Urinary bladder (tissue), 4 donors: ENCODE results near the gene CABLES1. TPM values are rescaled to one million over a fixed set of nuclear protein-coding genes. Genes with fewer than 3 reads are reported as not detected.
"Not testable (repeated sequence)": the region's sequence is repeated elsewhere in the genome, so short reads cannot be mapped to it uniquely, and the experiment has no call there.

Experiments used
- DNase-seq: peaks from one replicate; pipeline ENCODE4 v3.0.0-alpha.2; 2015; ENCODE audit errors: extremely low spot score
- H3K27ac ChIP-seq: one replicate; pipeline ENCODE4 v1.5.1; 2013; ENCODE audit warnings: low read depth, mild to moderate bottlenecking, moderate library complexity
- H3K36me3 ChIP-seq: one replicate; pipeline ENCODE4 v1.6.1; 2013; ENCODE audit warnings: mild to moderate bottlenecking, moderate library complexity; ENCODE audit not compliant: insufficient read depth
- H3K4me1 ChIP-seq: one replicate; pipeline ENCODE4 v1.6.1; 2013; ENCODE audit warnings: mild to moderate bottlenecking, moderate library complexity; ENCODE audit not compliant: insufficient read depth
- H3K4me3 ChIP-seq: one replicate; pipeline ENCODE4 v1.5.1; 2013; ENCODE audit warnings: low read depth, low read length
- WGBS: extraction: QIAGEN DNeasy Blood & Tissue Kit; methylation state at CpG from one replicate; pipeline ENCODE4 v1.1.7; 2013; 5-methylcytosine and 5-hydroxymethylcytosine counted together
- polyA plus RNA-seq: library from polyadenylated mRNA; stranded (reverse); fragments of 200-250 nt; gene quantifications from one replicate; pipeline ENCODE4 v1.2.3, GENCODE V29; 2013
- total RNA-seq: library from RNA; depleted of rRNA; stranded (reverse); fragments of >200 nt; gene quantifications from one replicate; pipeline ENCODE4 v1.2.3, GENCODE V29; 2014
- donor health status: healthy with polysubstance abuse.
- donor health status: healthy.

The CABLES1 gene
- total and polyA plus RNA-seq, 2 donors = 4.5 to 14.6 TPM

GRCh38 chr18:23238651-23239349, 103.5 kb downstream of the CABLES1 start:
- Histone ChIP-seq H3K4me3 (no peak overlapping the region), H3K4me1 (no peaks in the 10 kb centered on the region), H3K36me3 (no peaks in the 10 kb centered on the region), H3K27ac (no peak overlapping the region)
- WGBS = 73% methylated on average over 12 of the region's 12 CpGs
- no peak for DNase-seq

GRCh38 chr18:23239350-23239692, 104.0 kb downstream of the CABLES1 start:
- H3K4me3 ChIP-seq = no peak overlapping the region
- DNase-seq = no peak
- no peak overlapping the region for H3K27ac ChIP-seq
- 85% methylated on average over 7 of the region's 7 CpGs for WGBS
- H3K36me3 ChIP-seq = no peaks in the 10 kb centered on the region
- no peaks in the 10 kb centered on the region for H3K4me1 ChIP-seq

- WGBS = 95% methylated on average over 10 of the region's 10 CpGs
- DNase-seq = no peak
- Histone ChIP-seq H3K4me3 (no peak overlapping the region), H3K27ac (no peak overlapping the region), H3K36me3 (no peaks in the 10 kb centered on the region), H3K4me1 (no peaks in the 10 kb centered on the region)
Measured at GRCh38 chr18:23239885-23240608, 104.8 kb downstream of the CABLES1 start.

GRCh38 chr18:23240609-23240930, 105.3 kb downstream of the CABLES1 start:
- no peak for DNase-seq
- H3K27ac ChIP-seq = no peak overlapping the region
- H3K4me1 ChIP-seq = no peaks in the 10 kb centered on the region
- WGBS = 87% methylated on average over 4 of the region's 4 CpGs
- no peaks in the 10 kb centered on the region for H3K36me3 ChIP-seq
- no peak overlapping the region for H3K4me3 ChIP-seq

- not testable (repeated sequence) for H3K27ac ChIP-seq, H3K36me3 ChIP-seq, H3K4me3 ChIP-seq, H3K4me1 ChIP-seq, DNase-seq
- 85% methylated on average over 11 of the region's 11 CpGs for WGBS
Measured at GRCh38 chr18:23241833-23242496, 106.7 kb downstream of the CABLES1 start.

DNA sequence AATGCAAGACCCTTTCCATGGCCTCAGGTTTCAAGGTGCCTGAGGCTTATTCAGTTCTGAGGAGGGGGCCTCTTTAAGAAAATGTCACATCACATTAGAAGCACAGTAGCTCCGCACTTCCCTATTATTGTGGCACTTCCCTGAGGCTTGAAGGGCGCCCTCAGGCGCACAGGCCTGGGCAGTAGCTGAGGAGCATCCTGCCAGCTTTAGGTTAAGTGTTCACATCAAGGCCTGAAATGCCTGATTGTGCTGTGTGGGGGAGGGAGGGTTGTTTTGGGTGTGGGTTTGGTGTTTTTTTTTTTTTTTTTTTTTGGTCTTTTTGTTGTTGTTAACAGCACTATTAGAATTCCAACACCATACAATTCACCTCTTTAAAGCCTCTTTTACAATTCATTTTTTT, 107.9 kb downstream of the CABLES1 start:
- no peak for DNase-seq
- no peaks in the 10 kb centered on the region for H3K4me1 ChIP-seq
- H3K36me3 ChIP-seq = no peaks in the 10 kb centered on the region
- no peak overlapping the region for H3K27ac ChIP-seq
- no peak overlapping the region for H3K4me3 ChIP-seq
- 86% methylated on average over 3 of the region's 3 CpGs for WGBS

DNA sequence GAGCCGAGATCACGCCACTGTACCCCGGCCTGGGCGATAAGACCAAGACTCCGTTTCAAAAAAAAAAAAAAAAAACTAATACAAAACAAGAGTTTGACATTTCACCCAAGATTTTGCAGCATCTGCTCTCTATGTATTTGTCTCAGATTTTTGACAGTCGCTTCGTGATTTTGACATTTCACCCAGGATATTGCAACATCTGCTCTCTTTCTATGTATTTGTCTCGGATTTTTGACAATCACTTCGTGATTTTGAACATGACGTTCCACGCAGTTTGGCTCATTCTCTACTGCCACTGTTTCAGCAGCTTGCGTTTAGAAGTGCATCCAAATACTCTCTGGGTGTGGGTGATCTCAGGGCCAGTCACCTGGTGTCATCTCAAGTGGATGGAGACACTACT, 108.5 kb downstream of the CABLES1 start:
- Histone ChIP-seq H3K27ac (no peak overlapping the region), H3K36me3 (no peaks in the 10 kb centered on the region), H3K4me3 (no peak overlapping the region), H3K4me1 (no peaks in the 10 kb centered on the region)
- no peak for DNase-seq
- 95% methylated on average over 12 of the region's 12 CpGs for WGBS

- H3K4me3 ChIP-seq = no peak overlapping the region
- no peak overlapping the region for H3K27ac ChIP-seq
- no peaks in the 10 kb centered on the region for H3K4me1 ChIP-seq
- WGBS = 83% methylated on average over 12 of the region's 12 CpGs
- no peaks in the 10 kb centered on the region for H3K36me3 ChIP-seq
- no peak for DNase-seq
Measured at GRCh38 chr18:23244401-23244800, 109.1 kb downstream of the CABLES1 start.

DNA sequence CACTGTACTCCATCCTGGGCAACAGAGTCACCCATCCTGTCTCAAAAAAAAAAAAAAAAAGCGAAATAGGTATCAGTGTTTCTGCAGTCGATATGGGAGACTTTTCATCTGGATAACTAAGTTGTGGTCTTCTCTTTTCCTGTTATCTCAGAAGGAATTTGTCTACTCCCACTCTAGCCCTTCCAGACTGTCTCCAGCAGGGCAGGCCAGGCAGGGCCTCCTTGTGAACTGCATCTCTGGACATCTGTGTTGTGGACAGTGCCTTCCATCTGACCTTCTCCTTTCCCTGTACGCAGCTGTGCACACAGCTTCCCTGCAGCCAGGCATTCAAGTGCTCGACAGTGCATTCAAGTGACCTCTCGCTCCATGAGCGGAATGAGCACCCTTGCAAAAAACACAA, 110.2 kb downstream of the CABLES1 start:
- DNase-seq = no peak
- Histone ChIP-seq H3K4me3 (no peak overlapping the region), H3K36me3 (no peaks in the 10 kb centered on the region), H3K27ac (no peak overlapping the region), H3K4me1 (no peaks in the 10 kb centered on the region)
- 95% methylated on average over 6 of the region's 6 CpGs for WGBS

GRCh38 chr18:23247331-23247730, 112.0 kb downstream of the CABLES1 start:
- WGBS = 97% methylated on average over 10 of the region's 10 CpGs
- no peak overlapping the region for H3K27ac ChIP-seq
- no peaks in the 10 kb centered on the region for H3K4me1 ChIP-seq
- no peaks in the 10 kb centered on the region for H3K36me3 ChIP-seq
- DNase-seq = no peak
- H3K4me3 ChIP-seq = no peak overlapping the region

- Histone ChIP-seq H3K4me1 (no peaks in the 10 kb centered on the region), H3K36me3 (no peaks in the 10 kb centered on the region), H3K4me3 (no peak overlapping the region), H3K27ac (no peak overlapping the region)
- WGBS = 96% methylated on average over 14 of the region's 14 CpGs
- no peak for DNase-seq
Measured at GRCh38 chr18:23247896-23248295, 112.6 kb downstream of the CABLES1 start.

GRCh38 chr18:23248826-23249225, 113.5 kb downstream of the CABLES1 start:
- Histone ChIP-seq H3K36me3 (no peaks in the 10 kb centered on the region), H3K4me1 (no peaks in the 10 kb centered on the region), H3K27ac (no peak overlapping the region), H3K4me3 (no peak overlapping the region)
- DNase-seq = no peak
- over 99% methylated on average over 2 of the region's 2 CpGs for WGBS

DNA sequence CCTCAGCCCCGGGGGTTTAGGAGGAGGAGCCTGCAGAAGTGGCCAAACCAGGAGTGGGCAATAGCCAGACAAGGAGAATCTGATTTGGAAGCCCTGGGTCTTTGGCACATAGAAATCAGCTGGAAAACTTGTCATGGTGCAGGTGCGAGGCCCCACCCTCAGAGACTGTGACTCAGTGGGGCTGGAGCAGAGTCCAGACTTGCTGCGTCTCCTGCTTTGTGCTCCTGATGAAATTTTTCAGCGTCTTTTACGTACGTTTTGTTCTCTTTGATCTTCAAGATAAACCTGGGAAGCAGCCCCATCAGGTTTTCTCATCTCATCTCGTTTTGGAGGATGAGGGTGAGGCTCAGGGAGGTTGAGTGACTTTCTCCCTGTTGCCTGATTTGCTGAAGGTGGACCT, 114.1 kb downstream of the CABLES1 start:
- H3K36me3 ChIP-seq = no peaks in the 10 kb centered on the region
- 89% methylated on average over 7 of the region's 7 CpGs for WGBS
- no peak for DNase-seq
- no peak overlapping the region for H3K27ac ChIP-seq
- no peaks in the 10 kb centered on the region for H3K4me1 ChIP-seq
- no peak overlapping the region for H3K4me3 ChIP-seq
